C1 segment of cervical spinal cord (tissue), 14 donors: Measurements from ENCODE around the gene ALS2CL.

Experiments
- DNase-seq, 14 donors: peaks; one replicate each; lab custom pipeline; 2025; lab: John Stamatoyannopoulos, UW

The ALS2CL gene

DNA sequence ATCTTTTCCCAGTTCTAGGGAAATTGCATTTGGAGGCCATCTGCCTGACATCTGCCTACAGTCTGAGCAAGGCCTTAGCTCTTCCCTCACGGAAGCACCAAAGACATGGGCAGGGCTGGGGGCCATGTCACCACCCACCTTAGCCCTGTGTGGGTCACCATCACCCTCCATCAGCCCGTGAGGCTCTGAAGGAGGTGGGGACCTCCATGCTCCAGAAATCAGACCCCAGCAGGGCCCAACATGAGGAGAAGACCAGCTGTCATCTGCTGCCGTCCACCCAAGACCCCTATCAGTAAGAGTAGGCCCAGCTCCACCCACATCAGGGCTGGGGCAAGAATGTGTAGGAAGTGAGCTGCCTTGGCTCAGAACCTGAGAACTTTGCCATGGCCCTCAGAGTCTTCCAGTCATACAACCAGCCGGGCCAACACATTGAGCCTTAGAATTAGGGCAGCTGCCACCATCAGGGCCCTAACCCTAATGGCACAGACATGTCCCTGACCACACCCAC lies 9.6 kb upstream of the ALS2CL start:
- no peak for DNase-seq

DNA sequence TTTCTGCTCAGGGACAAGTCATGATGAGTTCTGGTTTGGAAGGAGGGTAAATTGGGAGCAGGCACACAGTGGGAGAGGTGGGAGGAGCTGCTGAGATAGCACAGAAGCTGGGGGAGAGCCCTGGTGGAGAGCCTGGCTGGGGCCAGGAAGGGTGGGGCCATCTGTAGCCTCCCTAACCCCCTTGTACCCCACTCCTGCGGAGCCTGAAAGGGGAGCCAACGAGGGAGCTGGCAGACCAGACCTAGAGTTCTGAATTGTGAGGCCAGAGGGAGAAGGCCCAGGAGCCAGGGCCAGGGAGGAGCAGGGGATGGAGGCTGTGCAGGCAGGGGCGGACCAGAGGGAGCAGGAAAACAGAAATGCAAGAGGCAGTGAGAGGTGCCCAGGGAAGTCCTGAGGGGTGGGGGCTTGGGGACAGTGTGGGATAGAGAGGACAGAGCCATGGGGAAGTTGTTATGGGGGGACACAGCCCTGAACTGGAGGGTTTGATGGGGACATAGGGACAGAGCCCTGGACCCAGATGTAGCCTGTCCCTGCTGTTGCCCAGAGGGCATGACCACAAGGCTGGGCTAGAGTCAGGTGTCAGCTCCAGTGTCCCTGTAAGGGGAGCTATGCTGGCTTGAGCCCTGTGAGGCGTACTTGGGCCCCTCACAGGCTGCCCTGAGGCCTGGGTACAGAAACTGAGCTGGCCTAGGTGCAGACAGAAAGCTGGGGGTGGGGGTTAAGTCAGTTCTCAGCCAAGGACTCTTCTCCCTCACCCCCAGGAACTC lies 8.9 kb upstream of the ALS2CL start:
- DNase-seq: peak in 2 of 14 donors; percentile 14 to 18

DNA sequence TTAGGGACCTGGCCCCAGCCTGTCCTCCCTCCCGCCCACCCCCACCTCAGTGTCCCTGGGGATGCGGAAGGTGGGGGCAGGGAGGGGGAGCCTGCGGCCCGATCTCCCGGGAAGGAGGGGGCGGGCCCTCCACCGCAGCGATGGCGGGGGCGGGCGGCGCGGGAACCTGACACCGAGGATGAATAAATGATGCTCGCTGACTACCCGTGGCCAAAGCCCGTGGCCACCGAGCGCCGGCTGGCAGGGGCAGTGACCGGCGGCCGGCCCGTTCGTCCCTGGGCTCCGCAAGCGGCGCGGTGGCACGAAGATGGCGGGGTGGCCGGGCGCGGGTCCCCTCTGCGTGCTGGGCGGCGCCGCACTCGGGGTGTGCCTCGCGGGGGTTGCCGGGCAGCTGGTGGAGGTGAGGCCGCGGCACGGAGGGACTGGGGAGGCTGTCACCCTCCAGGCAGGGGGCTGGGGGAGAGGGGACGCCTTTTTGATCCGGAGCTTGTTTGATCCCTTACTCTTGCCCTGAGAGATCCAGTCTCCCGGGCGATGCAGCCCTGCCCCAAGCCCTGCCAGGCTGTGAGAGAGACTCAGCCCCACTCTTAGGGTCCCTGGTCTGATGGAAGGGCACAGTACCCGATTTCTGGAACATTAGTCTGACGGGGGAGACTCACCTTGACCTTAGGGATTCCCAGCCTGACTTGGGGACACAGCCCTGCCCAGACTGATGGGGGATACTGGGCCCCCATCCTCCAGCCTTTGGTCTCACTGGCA lies 7.9 kb upstream of the ALS2CL start, which contains the start of gene TMIE:
TMIE (plus strand) TSS at position 212 of the 759 bp plus-strand sequence; CDS start at position 308, 96 bp downstream.
- DNase-seq: peak in 5 of 14 donors; percentile 31 to 64 (median 59)

DNA sequence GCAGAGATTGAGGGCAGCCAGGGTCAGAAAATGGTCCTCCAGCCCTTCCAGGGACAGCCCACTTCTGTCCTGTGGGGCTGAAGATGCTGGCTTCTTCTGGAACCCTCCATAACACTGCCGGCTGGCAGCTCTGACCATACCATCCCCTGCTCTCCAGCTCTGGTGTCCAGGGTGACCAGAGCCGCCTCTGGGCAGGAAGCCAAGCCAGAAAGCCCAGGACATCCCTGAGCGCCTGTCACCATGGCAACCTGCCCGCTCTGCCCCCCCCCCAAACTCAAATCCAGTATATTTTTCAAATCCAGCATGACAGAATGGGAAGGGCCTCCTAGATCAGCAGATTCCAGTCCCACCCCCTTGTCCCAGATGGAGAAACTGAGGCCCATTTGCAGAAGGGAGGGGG lies 7.3 kb upstream of the ALS2CL start:
- peak in 12 of 14 donors; percentile 16 to 77 (median 66) for DNase-seq

DNA sequence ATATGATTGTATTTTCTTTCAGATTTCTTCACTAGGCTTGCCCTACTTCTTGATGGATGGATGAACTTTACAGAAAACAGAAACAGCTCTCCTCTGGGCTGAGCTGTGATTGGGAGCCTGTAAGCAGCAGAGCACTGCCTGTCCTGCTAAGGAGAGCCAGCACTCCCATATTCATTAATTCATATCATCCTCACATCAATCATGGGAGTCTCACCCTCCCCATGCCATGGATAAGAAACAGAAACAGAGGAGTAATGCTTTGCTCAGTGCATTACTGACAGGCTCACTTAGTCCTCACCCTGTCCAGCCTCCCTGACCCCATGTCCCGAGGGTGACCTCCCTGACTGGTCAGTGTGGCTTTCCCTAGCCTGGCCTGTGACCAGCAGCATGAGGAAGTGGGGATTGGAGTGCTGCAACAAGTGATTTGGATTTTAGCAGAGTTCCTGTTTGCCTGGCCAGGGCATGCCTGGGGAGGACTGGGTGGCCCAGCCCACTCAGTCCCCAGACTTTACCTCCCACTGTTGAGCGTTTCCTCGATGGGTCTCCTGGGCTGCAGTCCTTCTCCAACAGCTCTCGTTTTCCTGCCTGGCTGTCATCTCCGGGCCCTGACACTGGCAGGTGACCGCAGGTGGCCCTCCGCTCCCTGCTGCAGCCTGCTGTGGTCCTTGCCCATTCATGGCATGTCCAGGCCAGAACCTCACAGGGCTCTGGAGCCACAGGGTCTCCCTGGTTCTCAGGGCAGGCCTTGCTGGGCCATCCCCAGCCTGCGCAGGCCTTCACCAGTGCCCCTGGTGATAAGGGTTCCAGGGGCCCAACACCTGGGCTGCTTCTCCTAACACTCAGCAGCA lies 6.4 kb upstream of the ALS2CL start:
- peak in 10 of 14 donors; percentile 13 to 39 (median 29) for DNase-seq

DNA sequence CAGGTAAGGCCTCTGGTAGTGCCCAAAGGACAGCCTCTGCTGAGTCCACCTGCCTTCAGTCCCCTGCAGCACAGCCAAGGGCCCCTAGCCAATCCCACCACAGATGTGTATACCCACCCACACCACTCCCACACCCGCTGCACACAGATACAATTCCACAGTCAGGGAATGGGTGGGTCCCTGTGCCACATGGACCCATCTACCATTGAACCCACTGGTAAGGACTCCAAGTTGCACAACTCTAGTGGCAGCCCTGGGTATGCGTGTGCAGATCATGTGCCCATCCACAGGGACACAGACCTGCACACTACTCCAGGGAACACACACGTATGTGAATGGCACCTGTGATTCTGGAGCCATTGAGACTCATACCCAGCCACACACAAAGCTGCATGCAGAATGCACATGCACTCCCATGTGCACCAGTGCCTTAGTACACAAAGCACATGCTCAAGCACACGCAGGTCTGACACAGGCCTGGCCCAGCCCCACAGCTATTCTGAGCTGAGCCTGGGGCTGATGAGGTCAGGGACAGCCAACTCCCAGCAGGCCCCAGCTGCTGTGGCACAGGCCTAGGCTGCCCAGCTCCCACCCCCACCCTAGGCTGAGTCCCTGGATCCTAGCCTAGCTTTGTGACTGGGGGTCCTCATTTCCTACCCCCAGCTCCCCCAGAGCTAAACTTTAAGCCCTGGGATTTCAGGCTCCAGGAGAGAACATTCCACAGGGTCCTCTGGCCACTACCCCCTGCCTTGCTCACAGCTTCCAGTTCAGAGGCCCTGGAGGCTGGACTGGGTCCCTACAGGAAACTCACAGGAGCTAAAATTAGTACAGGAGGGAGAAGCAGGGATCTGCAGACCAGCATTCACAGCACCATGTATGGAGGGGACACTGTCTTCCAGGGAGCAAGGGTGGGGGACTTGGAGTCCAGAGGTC lies 2.7 kb upstream of the ALS2CL start:
- peak in 1 of 14 donors; percentile 26 for DNase-seq

DNA sequence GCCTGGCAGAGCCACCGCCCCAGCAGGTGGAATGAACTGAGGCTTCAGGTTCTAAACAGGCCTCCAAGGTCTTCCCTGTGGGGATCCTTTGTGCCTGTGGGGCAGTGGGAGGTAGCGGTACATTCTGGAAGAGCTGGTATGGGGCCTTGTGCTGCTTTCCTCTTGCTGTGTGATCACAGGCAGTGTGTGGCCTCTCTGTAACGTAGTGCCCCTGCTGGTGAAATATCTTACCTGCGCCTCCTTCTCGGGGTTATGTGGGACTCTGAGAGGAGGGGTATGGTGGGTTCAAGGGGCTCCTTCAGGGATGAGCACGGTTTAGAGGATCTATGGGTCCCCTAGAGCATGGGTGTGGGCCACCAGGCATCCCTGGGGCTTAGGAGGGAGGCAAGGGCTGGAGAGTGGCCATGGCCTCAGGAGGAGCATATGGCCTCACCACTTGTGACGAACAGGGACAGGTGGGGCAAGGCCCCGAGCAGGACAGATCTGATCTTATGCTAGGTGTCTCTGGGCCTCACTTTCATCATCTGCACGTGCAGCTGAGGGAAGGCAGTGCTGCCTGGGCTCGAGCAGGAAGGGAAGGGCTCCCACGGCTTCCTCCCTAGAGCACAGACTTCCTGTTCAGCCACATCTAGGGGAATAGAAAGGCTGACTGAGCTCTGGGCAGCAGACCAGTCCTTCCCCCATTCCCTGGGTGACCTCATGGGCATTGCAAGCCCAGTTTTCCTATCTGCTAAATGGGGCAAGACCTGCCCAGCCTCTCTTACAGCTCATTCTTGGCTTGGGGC lies 1.9 kb upstream of the ALS2CL start:
- DNase-seq: peak in 7 of 14 donors; percentile 11 to 53 (median 24)

DNA sequence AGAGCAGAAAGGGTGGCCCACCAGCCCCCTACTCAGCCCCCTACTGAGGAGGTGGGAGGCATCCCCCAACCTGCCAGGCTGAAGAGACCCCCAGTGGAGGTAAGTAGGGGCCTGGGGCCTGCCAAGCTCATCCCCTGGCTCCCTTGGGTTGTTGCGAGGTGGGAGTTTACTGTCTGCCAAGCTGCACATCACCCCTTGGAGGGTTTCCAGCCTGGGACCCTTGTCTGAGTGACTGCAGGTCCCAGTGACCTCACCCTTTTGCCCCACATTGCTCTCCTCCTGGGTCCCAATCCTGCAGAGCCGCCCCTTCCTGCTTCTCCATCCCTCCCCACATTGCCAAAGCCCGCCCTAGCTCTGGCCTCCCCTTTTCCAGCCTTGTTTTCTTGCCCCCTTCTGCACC lies 1.0 kb upstream of the ALS2CL start:
- no peak for DNase-seq

DNA sequence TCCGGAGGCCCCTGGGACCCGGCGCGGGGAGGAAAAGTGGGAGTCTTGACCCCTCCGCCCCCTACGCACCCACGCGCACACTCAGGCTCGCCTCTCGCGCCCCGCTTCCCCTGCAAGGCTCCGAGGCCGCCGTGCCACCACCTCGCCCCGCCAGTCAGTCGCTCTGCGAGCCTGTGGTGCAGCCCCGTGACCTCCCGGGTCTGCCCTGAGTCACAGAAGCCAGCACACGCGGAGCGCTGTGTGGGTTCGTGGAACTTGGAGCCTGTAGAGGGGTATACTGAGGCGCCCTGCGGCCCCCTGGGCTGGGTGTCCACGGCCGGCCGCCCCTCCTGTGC lies 380 bp upstream of the ALS2CL start:
- DNase-seq: peak in 1 of 14 donors; percentile 30

DNA sequence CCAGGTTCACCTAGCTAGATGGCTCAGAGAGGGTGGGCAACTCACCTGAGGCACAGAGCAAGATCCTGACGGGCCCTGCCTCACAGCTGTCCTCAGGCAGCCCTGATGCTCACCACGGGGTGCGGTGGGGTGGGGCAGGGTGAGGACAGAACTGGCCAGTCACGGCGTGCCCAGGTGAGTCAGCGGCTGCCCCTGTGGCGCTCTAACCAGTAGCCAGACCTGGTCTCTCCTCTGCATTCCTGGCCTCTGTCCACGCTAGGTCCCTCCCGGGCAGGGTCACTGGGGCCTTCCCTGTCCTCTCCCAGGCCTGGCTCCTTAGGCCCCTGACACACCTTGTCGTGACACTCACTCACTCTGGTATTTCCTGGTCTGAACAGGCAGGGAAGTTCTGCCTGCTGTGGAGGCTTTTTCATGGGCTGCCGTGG lies 901 bp downstream of the ALS2CL start:
- peak in 1 of 14 donors; percentile 4 for DNase-seq

DNA sequence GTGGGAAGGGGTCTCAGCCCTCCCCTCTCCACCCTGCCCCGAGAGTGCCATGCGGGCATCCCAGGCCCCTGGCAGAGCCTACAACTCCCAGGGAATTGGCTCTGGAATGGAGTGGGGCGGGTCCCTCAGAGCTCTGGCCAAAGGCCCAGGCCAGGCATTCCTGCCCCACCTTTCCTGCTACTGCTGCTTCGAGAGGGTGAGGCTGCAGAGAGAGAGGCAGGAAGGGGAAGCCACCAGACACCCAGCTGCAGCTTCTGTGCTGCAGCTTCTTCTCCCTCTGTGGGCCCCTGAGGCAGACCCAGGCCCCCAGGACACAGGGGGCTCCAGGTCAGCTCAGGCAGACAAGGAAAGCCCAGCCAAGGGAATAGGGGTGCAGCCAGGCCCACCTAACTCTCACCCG lies 2.7 kb downstream of the ALS2CL start:
- DNase-seq: no peak

DNA sequence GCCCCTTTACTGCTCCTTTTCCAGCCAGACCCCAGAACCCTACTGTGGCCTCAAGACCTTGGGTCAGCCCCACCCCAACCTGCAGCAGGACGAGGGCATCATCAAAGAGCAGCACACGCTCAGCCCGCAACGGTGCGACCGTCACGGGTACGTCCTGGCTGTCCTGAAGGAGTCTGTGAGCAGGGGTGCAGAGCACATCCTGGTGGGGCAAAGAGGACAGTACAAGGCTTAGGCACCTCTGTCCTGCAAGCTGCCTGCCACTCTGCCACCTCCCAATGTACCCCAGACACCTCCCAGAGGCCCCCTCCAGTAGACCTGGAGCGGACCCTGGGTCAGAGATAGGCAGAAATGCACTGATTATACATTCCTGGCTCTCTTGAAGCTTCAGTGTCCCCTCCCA lies 8.0 kb downstream of the ALS2CL start:
- DNase-seq: no peak

DNA sequence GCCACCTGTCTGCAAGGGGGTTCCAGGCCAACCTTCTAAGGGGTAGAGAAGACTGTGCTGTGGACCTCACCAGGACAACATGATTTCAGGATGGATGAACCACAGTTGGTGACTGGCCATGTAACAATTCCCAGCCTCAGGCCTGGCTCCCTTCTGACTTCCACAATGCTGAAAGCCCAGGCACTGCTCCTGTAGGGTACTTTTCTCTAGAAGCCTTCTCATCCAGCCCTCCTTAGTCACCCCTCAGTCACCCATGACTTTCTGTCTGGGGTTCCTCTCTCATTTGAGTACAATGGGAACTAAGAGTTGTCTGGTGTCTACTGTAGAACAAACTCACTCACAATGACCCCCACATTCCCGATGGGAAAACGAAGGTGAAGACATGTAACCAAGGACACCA lies 8.6 kb downstream of the ALS2CL start:
- no peak for DNase-seq

DNA sequence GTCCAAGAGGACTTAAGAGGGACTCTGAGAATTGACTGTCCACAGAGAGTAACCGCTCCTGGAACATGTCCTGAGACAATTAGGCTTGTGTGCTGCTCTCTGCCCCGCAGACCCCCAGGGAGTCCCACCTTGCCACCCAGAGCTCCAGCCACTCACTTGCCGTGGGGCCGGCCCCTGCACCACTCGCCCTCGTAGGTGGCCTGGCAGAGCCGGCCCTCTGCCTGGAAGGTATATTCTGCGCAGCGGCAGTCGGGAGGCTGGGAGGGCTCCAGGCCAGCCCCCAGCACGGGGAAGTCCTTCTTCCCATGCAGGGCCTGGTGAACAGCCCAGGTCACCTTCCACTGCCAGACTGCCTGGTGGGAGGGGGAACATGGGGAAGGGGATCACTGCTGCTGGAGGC lies 10.5 kb downstream of the ALS2CL start:
- no peak for DNase-seq

DNA sequence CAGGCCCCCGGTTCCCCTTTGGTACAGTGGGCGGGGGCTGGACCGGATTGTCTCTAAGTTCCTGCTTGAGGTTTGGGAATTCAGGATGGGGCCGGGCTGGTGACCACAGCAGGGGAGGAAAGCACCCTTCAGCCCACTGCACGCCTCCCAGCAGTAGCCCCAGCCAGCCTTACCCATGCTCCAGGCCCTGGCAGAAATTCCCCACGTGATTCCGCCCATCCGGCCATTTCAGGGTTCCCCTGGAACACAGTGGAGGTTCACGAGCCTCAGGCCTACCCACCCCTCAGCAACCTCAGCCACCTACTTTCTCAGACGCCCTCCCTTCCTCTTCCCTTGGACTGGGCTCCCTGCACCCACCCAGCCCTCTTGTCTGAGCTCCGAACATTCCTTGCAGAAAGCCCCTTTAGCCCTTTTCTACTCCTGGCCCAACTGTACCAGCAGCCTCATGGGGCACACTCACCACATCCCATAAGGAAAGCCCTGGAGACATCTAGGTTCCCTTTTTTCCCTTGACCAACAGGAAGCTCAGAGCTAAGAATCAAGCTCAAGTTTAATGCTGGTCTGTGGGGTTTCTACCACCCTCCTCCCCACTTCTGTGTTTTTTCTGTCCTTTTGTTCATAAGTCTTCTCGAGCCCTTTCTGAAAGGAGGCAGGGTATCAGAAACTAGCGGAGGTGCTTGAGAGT lies 11.5 kb downstream of the ALS2CL start:
- DNase-seq: no peak

DNA sequence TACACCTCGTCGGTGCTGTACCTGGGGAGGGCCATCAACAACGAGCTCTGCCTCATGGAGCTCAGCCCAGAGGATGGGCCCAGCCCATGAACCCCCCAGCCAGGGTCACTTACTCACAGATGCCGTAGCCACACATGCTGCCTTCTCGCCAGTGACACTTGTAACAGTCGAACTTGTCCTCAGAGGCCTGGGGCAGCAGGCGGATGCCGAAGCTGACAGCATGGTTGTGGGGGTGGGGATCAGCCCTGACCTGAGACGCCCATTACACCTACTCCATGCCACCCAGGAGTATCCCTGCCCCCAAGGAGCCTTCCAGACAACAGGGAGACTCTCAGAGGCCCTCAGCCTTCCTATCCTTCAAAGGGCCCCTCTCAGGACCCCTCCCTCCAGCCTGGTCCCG lies 12.1 kb downstream of the ALS2CL start:
- no peak for DNase-seq

DNA sequence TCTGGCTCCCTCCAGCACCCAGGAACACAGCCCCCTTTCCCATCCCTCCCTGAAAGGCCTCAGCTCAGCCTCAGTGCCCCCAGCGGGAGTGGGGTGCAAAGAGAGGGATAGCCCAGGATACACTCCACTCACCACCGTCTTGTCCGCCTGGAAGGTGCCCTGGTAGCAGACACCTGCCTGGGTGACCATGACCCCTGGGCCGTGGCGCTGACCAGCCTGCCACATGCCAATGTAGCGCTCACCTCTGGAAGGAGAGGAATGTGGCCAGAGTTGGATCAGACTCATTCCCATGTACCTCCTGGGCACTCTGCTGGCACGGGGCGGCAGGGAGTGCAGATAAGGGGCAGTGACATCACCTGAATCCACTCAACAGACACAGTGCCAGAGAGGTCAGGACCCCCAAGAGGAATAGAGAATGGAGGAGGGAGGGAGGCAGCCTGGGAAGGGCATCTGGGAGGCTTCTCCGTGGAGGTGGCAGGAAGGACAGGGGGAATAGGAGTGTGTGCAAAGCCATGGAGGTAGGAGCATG lies 13.1 kb downstream of the ALS2CL start:
- DNase-seq: no peak

DNA sequence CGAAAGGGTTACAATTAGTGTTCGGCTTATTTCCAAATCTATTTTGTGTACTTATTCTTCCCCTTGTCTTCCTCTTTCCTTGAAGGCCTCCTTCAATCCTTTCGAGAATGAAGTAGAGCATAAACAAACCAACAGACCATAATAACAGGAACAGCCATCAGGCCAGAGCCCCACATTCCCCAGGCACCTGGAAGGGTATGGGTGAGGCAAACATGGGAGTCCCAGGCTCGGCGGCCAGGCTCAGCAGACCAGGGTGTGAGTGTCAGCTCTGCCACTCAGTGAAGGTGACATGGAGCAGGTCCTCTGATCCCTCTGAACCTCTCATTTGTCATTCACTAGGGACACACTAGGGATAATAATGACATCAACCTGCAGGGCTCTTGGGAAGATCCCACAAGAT lies 13.8 kb downstream of the ALS2CL start:
- no peak for DNase-seq

DNA sequence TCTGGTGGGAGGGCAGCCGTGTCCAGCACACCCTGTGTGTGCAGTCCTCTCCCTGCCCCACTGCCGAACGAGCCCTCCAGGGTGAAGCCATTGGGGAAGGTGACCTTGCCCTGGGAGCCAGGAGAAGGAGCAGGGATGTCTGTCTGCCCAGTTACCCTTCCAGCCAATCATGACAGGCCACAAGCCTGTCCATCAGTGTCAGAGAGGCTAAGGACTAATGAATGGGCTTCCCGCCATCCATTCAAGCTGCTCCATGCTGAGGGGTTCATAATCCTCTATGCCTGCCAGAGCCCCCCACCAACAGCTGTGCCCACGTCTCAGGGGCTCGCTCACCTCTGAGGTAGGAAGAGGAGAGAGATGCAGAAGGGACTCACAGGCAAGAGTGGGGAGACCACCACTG lies 15.2 kb downstream of the ALS2CL start:
- no peak for DNase-seq
